Measurements from ENCODE around the gene NR6A1. TPM values are rescaled to one million over a fixed set of nuclear protein-coding genes. Genes with fewer than 3 reads are reported as not detected.

NR6A1 gene
- total RNA-seq, 1 experiment from 2014 or later, result 0.77 TPM

DNA sequence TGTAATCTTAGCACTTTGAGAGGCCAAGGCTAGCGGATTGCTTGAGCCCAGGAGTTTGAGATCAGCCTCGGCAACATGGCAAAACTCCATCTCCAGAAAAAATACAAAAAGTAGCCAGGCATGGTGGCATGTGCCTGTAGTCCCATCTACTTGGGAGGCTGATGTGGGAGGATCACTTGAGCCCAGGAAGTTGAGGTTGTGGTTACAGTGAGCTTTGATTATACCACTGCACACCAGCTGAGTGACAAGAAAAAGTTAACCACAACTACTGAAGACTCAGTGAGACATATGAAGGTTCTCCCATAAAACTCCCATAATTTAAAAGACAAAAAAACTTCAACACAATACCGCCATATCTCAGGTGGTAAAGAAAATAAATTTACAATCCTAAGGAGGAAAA, 98.0 kb downstream of the NR6A1 start:
- Histone ChIP-seq H3K79me2 (ENCODE audit: low read length) (no peaks in the 10 kb centered on the region), H3K4me1 (ENCODE audit: insufficient read depth, low read length) (peaks cover 10% of the 10 kb centered on the region; the same call in 1 of the 2 replicates), H3K9me2 (replicated peaks; ENCODE audit: low read length) (no peaks in the 10 kb centered on the region), H4K20me1 (ENCODE audit: low read length) (no peaks in the 10 kb centered on the region), H3K36me3 (ENCODE audit: low read depth, low read length) (no peaks in the 10 kb centered on the region), H2AFZ (ENCODE audit: low read length) (no peak overlapping the region), H3K4me2 (ENCODE audit: low read length) (no peak overlapping the region), H3F3A (ENCODE audit: low read length, unreplicated experiment) (no peaks in the 10 kb centered on the region), H3K4me3 (ENCODE audit: low read length) (no peak overlapping the region), H3K27ac (ENCODE audit: low read length) (no peak overlapping the region), H3K9me3 (ENCODE audit: low read length) (no peaks in the 10 kb centered on the region), H3K9ac (ENCODE audit: low read length) (no peak overlapping the region), H3K27me3 (ENCODE audit: low read length) (no peaks in the 10 kb centered on the region)
- POLR2A ChIA-PET (ENCODE audit: unreplicated experiment), result no interaction called here
- DNase-seq (no peak), ATAC-seq (no peak)
- intact Hi-C loops (cut with micrococcal nuclease), result no loop called here
- BruUV-seq (replicated peaks), result no TSS peak
- no peak for TF ChIP-seq EZH2 (IDR thresholded peaks at IDR 0.05; ENCODE audit: low read length, unreplicated experiment)
- TF ChIP-seq CTCF (conservative IDR thresholded peaks at IDR 0.05; ENCODE audit: low read depth, low read length), result no peak
- no peak for TF ChIP-seq EZH2phosphoT487 (IDR thresholded peaks at IDR 0.05; ENCODE audit: borderline replicate concordance, low read length)
- CTCF ChIA-PET, result no interaction called here

GRCh38 chr9:124671861-124672260, 99.2 kb downstream of the NR6A1 start:
- no peak overlapping the region for H3K4me2 ChIP-seq (ENCODE audit: low read length)
- ChIA-PET POLR2A (ENCODE audit: unreplicated experiment) (no interaction called here), CTCF (interaction anchor here (0.7 kb wide), 1 partner anchor 19 kb away, joined by 4 read pairs; no protein-coding TSS in a partner anchor)
- H3K4me1 ChIP-seq (ENCODE audit: insufficient read depth, low read length), result peaks cover 10% of the 10 kb centered on the region; the same call in 1 of the 2 replicates
- H3K27ac ChIP-seq (ENCODE audit: low read length), result no peak overlapping the region
- intact Hi-C loops (cut with micrococcal nuclease), result no loop called here
- no peaks in the 10 kb centered on the region for H3F3A ChIP-seq (ENCODE audit: low read length, unreplicated experiment)
- H2AFZ ChIP-seq (ENCODE audit: low read length), result no peak overlapping the region
- no TSS peak for BruUV-seq (replicated peaks)
- no peaks in the 10 kb centered on the region for H3K36me3 ChIP-seq (ENCODE audit: low read depth, low read length)
- no peak overlapping the region for H3K4me3 ChIP-seq (ENCODE audit: low read length)
- TF ChIP-seq EZH2phosphoT487 (IDR thresholded peaks at IDR 0.05; ENCODE audit: borderline replicate concordance, low read length) (no peak), EZH2 (IDR thresholded peaks at IDR 0.05; ENCODE audit: low read length, unreplicated experiment) (no peak), CTCF (conservative IDR thresholded peaks at IDR 0.05; ENCODE audit: low read depth, low read length) (no peak)
- no peaks in the 10 kb centered on the region for H3K27me3 ChIP-seq (ENCODE audit: low read length)
- H3K79me2 ChIP-seq (ENCODE audit: low read length), result peaks cover 6% of the 10 kb centered on the region; the same call in 1 of the 2 replicates
- no peaks in the 10 kb centered on the region for H4K20me1 ChIP-seq (ENCODE audit: low read length)
- H3K9ac ChIP-seq (ENCODE audit: low read length), result no peak overlapping the region
- DNase-seq (no peak), ATAC-seq (no peak)
- no peaks in the 10 kb centered on the region for H3K9me3 ChIP-seq (ENCODE audit: low read length)
- H3K9me2 ChIP-seq (replicated peaks; ENCODE audit: low read length), result no peaks in the 10 kb centered on the region

- ChIA-PET POLR2A (ENCODE audit: unreplicated experiment) (no interaction called here), CTCF (no interaction called here)
- H3K4me1 ChIP-seq (ENCODE audit: insufficient read depth, low read length), result peaks cover 44% of the 10 kb centered on the region
- no peaks in the 10 kb centered on the region for H3K27me3 ChIP-seq (ENCODE audit: low read length)
- H3K9me2 ChIP-seq (replicated peaks; ENCODE audit: low read length), result no peaks in the 10 kb centered on the region
- H3K9me3 ChIP-seq (ENCODE audit: low read length), result no peaks in the 10 kb centered on the region
- H3F3A ChIP-seq (ENCODE audit: low read length, unreplicated experiment), result no peaks in the 10 kb centered on the region
- H3K79me2 ChIP-seq (ENCODE audit: low read length), result peaks cover 38% of the 10 kb centered on the region
- no TSS peak for BruUV-seq (replicated peaks)
- DNase-seq (no peak), ATAC-seq (no peak)
- H3K4me2 ChIP-seq (ENCODE audit: low read length), result no peak overlapping the region
- H3K27ac ChIP-seq (ENCODE audit: low read length), result peak overlapping the region; percentile 78
- H3K36me3 ChIP-seq (ENCODE audit: low read depth, low read length), result no peaks in the 10 kb centered on the region
- intact Hi-C loops (cut with micrococcal nuclease), result loop anchor here (5.0 kb wide), 1 partner anchor 46 kb away; no protein-coding TSS in a partner anchor
- no peak overlapping the region for H3K9ac ChIP-seq (ENCODE audit: low read length)
- H3K4me3 ChIP-seq (ENCODE audit: low read length), result no peak overlapping the region
- no peak overlapping the region for H2AFZ ChIP-seq (ENCODE audit: low read length)
- TF ChIP-seq CTCF (conservative IDR thresholded peaks at IDR 0.05; ENCODE audit: low read depth, low read length) (no peak), EZH2 (IDR thresholded peaks at IDR 0.05; ENCODE audit: low read length, unreplicated experiment) (no peak), EZH2phosphoT487 (IDR thresholded peaks at IDR 0.05; ENCODE audit: borderline replicate concordance, low read length) (no peak)
- no peaks in the 10 kb centered on the region for H4K20me1 ChIP-seq (ENCODE audit: low read length)
These were observed 104.5 kb downstream of the NR6A1 start for GRCh38 chr9:124666642-124667041.
